ENCODE measurements around the gene EXOC4.

Gene EXOC4

GRCh38 chr7:133295484-133295883 lies 42.6 kb downstream of the EXOC4 start:
- no peak for DNase-seq (ENCODE audit: low read depth)
- in situ Hi-C loops (cut with HindIII; ENCODE audit: low sequenced_read_pairs), result no loop called here
- no peak overlapping the region for H3K4me3 ChIP-seq (ENCODE audit: low read depth, low read length)
- no peak for TF ChIP-seq CTCF (IDR thresholded peaks at IDR 0.05; ENCODE audit: low read depth, low read length, missing control alignments)

GRCh38 chr7:133297093-133297492 lies 44.2 kb downstream of the EXOC4 start:
- no peak overlapping the region for H3K4me3 ChIP-seq (ENCODE audit: low read depth, low read length)
- TF ChIP-seq CTCF (IDR thresholded peaks at IDR 0.05; ENCODE audit: low read depth, low read length, missing control alignments), result no peak
- DNase-seq (ENCODE audit: low read depth), result no peak
- in situ Hi-C loops (cut with HindIII; ENCODE audit: low sequenced_read_pairs), result no loop called here

- no peak overlapping the region for H3K4me3 ChIP-seq (ENCODE audit: low read depth, low read length)
- in situ Hi-C loops (cut with HindIII; ENCODE audit: low sequenced_read_pairs), result no loop called here
- no peak for TF ChIP-seq CTCF (IDR thresholded peaks at IDR 0.05; ENCODE audit: low read depth, low read length, missing control alignments)
- no peak for DNase-seq (ENCODE audit: low read depth)
Measured at GRCh38 chr7:133298080-133298479, 45.2 kb downstream of the EXOC4 start.

- no peak overlapping the region for H3K4me3 ChIP-seq (ENCODE audit: low read depth, low read length)
- in situ Hi-C loops (cut with HindIII; ENCODE audit: low sequenced_read_pairs), result no loop called here
- no peak for TF ChIP-seq CTCF (IDR thresholded peaks at IDR 0.05; ENCODE audit: low read depth, low read length, missing control alignments)
- no peak for DNase-seq (ENCODE audit: low read depth)
Measured at GRCh38 chr7:133299676-133300075, 46.8 kb downstream of the EXOC4 start.

- no peak for DNase-seq (ENCODE audit: low read depth)
- in situ Hi-C loops (cut with HindIII; ENCODE audit: low sequenced_read_pairs), result no loop called here
- H3K4me3 ChIP-seq (ENCODE audit: low read depth, low read length), result no peak overlapping the region
- TF ChIP-seq CTCF (IDR thresholded peaks at IDR 0.05; ENCODE audit: low read depth, low read length, missing control alignments), result no peak
Measured at GRCh38 chr7:133300088-133300487, 47.2 kb downstream of the EXOC4 start.

- in situ Hi-C loops (cut with HindIII; ENCODE audit: low sequenced_read_pairs), result no loop called here
- DNase-seq (ENCODE audit: low read depth), result no peak
- no peak for TF ChIP-seq CTCF (IDR thresholded peaks at IDR 0.05; ENCODE audit: low read depth, low read length, missing control alignments)
- H3K4me3 ChIP-seq (ENCODE audit: low read depth, low read length), result no peak overlapping the region
Measured at GRCh38 chr7:133300811-133301210, 47.9 kb downstream of the EXOC4 start.

GRCh38 chr7:133301444-133301843 lies 48.6 kb downstream of the EXOC4 start:
- no peak overlapping the region for H3K4me3 ChIP-seq (ENCODE audit: low read depth, low read length)
- DNase-seq (ENCODE audit: low read depth), result no peak
- in situ Hi-C loops (cut with HindIII; ENCODE audit: low sequenced_read_pairs), result no loop called here
- TF ChIP-seq CTCF (IDR thresholded peaks at IDR 0.05; ENCODE audit: low read depth, low read length, missing control alignments), result no peak

Measured in astrocyte of the cerebellum (primary cell).